Pericardium fibroblast (primary cell): ENCODE measurements around the gene LAMP5. TPM values are rescaled to one million over a fixed set of nuclear protein-coding genes. Genes with fewer than 3 reads are reported as not detected.

ENCODE experiments used
- total RNA-seq: library from RNA; depleted of rRNA; stranded (reverse); fragments of >200 nt; gene quantifications from 2 replicates; pipeline ENCODE4 v1.2.3, GENCODE V29; 2015

Gene LAMP5, protein sequence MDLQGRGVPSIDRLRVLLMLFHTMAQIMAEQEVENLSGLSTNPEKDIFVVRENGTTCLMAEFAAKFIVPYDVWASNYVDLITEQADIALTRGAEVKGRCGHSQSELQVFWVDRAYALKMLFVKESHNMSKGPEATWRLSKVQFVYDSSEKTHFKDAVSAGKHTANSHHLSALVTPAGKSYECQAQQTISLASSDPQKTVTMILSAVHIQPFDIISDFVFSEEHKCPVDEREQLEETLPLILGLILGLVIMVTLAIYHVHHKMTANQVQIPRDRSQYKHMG
- total RNA-seq: not detected in 2 replicates

DNA sequence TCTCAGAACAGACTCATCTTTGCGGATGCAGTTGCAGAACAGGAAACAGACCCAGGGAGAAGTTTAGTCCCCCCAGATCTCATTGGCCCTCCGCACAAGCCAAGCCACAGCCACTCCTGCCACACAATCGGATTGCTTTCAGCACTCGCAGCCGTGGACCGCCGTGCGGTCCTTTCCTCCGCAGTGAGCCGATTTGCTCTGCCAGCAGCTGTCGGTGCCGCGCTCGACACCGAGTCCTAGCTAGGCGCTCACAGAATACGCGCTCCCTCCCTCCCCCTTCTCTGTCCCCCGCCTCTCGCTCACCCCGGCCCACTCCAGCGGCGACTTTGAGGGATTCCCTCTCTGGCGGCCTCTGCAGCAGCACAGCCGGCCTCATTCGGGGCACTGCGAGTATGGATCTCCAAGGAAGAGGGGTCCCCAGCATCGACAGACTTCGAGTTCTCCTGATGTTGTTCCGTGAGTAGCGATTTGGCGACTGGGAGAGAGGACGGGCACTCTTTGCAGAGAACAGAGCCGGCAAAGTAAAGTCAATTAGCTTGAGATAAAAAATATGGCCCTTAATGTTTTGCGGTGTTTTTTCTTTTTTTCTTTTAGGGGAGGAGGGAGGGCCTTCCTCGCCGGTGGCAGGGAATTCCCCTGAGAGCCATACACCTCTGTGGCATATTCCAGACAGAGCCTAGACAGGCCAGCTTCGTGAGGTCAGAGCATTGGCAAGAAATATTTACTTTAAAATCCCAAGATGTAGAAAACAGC lies at the start of gene LAMP5:
Gene LAMP5, plus strand, starts transcription at position 130 of the 753 bp plus-strand sequence. Its CDS starts 263 bp downstream, at position 393.

